ENCODE measurements around the gene ZNF197.
"Not testable (repeated sequence)": the region's sequence is repeated elsewhere in the genome, so short reads cannot be mapped to it uniquely, and the experiment has no call there.

ZNF197 gene

GRCh38 chr3:44624749-44625480 is at the start of gene ZNF197:
TSS of gene ZNF197 (plus strand) at chr3:44625036. CDS start at chr3:44629155, 4,119 bp downstream.
- Histone ChIP-seq H3K27me3 (ENCODE audit: control insufficient read depth, insufficient read depth, low read length) (no peaks in the 10 kb centered on the region), H3K9me3 (ENCODE audit: control insufficient read depth, low read depth, low read length) (no peaks in the 10 kb centered on the region), H3K4me1 (ENCODE audit: control insufficient read depth, low read depth, low read length) (peaks cover 3% of the 10 kb centered on the region), H3K27ac (ENCODE audit: low read length) (no peak within 1 kb of the TSS), H3K36me3 (ENCODE audit: control insufficient read depth, low read depth, low read length) (peaks cover 6% of the 10 kb centered on the region), H3K4me3 (ENCODE audit: low read length) (peak within 1 kb of the TSS; percentile 89), H3K9ac (ENCODE audit: low read length) (peak within 1 kb of the TSS; percentile 64)

DNA sequence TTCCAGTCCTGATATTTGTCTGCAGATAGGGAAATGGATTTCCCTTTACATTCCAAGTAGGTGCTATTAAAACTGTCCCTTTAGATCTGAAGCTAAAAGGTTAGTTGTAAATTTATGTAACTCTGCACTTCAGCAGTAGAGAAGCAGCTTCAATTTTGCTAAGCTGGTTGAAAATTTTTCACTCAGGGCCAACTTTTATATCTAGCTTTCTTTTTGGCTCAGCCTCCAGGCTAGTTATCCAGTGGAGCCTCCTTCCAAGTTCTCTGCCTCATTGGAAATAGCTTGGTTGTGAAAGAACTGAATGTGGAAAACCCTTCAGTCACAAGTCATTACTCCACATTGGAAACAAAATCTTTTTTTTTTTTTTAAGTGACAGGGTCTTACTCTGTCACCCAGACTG is 48.2 kb upstream of the ZNF197 start:
- Histone ChIP-seq H3K27ac (ENCODE audit: low read length) (no peak overlapping the region), H3K4me1 (ENCODE audit: control insufficient read depth, low read depth, low read length) (no peaks in the 10 kb centered on the region), H3K36me3 (ENCODE audit: control insufficient read depth, low read depth, low read length) (peaks cover 3% of the 10 kb centered on the region), H3K27me3 (ENCODE audit: control insufficient read depth, insufficient read depth, low read length) (no peaks in the 10 kb centered on the region), H3K9ac (ENCODE audit: low read length) (no peak overlapping the region), H3K9me3 (ENCODE audit: control insufficient read depth, low read depth, low read length) (no peaks in the 10 kb centered on the region), H3K4me3 (ENCODE audit: low read length) (no peak overlapping the region)

GRCh38 chr3:44577354-44577952 is 47.4 kb upstream of the ZNF197 start:
- H3K9ac ChIP-seq (ENCODE audit: low read length); H3K27me3 ChIP-seq (ENCODE audit: control insufficient read depth, insufficient read depth, low read length); H3K36me3 ChIP-seq (ENCODE audit: control insufficient read depth, low read depth, low read length); H3K27ac ChIP-seq (ENCODE audit: low read length); H3K4me3 ChIP-seq (ENCODE audit: low read length); H3K9me3 ChIP-seq (ENCODE audit: control insufficient read depth, low read depth, low read length); H3K4me1 ChIP-seq (ENCODE audit: control insufficient read depth, low read depth, low read length): not testable (repeated sequence)

DNA sequence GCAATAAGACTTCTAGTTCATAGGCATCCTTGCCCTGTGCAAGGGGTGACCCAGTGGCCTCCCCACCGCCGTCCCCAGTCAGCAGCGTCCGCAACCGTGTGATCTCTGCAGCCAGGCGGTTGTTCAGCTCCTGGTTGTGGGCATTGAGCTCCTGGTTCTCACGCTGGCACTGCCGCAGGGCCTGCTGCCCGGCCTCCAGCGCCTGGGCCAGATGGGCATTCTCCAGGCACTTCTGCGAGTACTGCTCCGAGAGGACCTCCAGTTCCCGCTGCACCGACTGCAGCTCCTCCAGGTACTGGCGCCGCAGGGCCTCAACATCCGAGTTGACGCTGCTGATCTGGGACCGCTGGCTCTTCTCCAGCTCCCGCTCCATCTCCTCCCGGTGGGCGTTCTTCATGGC is 46.5 kb upstream of the ZNF197 start:
- H3K36me3 ChIP-seq (ENCODE audit: control insufficient read depth, low read depth, low read length); H3K4me1 ChIP-seq (ENCODE audit: control insufficient read depth, low read depth, low read length); H3K27ac ChIP-seq (ENCODE audit: low read length); H3K27me3 ChIP-seq (ENCODE audit: control insufficient read depth, insufficient read depth, low read length); H3K4me3 ChIP-seq (ENCODE audit: low read length); H3K9ac ChIP-seq (ENCODE audit: low read length); H3K9me3 ChIP-seq (ENCODE audit: control insufficient read depth, low read depth, low read length): not testable (repeated sequence)

DNA sequence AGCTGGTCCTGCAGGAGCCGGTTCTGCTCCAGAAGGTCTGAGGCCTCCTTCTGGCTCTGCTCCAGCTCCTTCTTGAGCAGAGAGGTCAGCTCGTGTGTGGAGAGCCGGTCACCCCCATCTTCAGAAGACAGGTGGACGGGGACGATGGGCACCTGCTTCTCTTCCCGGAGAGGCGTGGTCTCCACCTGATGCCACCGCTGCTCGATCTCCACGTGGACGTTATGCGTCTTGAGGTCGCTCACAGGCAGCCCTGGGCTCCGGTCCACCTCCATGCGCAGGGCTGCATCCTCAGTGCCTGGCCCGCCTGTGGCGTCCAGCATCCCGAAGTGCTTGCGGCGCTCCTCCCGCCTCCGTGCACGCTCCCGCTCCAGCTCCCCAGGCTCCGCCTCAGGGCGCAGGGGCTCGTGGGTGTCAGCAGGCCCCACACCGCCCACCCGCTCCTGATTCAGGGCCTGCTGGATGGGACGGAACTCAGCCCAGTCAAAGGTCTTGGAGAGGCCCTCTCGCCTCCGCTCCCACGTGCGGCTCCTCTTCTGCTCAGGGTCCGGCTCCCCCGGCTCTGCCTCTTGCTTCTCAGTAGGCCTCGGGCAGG is 45.8 kb upstream of the ZNF197 start:
- H3K4me1 ChIP-seq (ENCODE audit: control insufficient read depth, low read depth, low read length); H3K27me3 ChIP-seq (ENCODE audit: control insufficient read depth, insufficient read depth, low read length); H3K27ac ChIP-seq (ENCODE audit: low read length); H3K4me3 ChIP-seq (ENCODE audit: low read length); H3K9me3 ChIP-seq (ENCODE audit: control insufficient read depth, low read depth, low read length); H3K36me3 ChIP-seq (ENCODE audit: control insufficient read depth, low read depth, low read length); H3K9ac ChIP-seq (ENCODE audit: low read length): not testable (repeated sequence)

- not testable (repeated sequence) for H3K27ac ChIP-seq (ENCODE audit: low read length); H3K9me3 ChIP-seq (ENCODE audit: control insufficient read depth, low read depth, low read length); H3K9ac ChIP-seq (ENCODE audit: low read length); H3K36me3 ChIP-seq (ENCODE audit: control insufficient read depth, low read depth, low read length); H3K4me1 ChIP-seq (ENCODE audit: control insufficient read depth, low read depth, low read length); H3K4me3 ChIP-seq (ENCODE audit: low read length); H3K27me3 ChIP-seq (ENCODE audit: control insufficient read depth, insufficient read depth, low read length)
Measured at GRCh38 chr3:44579749-44580148, 45.1 kb upstream of the ZNF197 start.

DNA sequence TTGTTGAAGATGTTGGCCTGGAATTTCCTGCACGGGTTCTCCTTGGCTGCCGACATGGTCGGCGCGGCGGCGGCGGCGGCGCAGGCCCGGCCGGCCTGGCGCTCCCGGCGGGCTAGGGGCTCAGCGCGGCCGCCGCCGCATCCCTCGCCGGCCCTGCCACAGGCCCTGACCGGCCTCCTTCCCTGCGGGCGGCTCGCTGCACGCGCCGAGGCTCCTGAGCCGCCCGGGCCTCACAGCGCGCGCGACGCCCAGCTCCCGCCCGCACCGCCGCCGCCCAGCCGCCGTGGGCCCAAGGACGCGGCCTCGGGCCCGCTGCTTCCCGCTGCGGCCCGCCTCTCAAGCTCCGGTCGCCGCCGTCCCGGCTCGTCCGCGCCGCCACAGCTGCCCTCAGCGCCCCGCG is 43.9 kb upstream of the ZNF197 start:
- not testable (repeated sequence) for H3K9ac ChIP-seq (ENCODE audit: low read length); H3K9me3 ChIP-seq (ENCODE audit: control insufficient read depth, low read depth, low read length); H3K27ac ChIP-seq (ENCODE audit: low read length); H3K4me1 ChIP-seq (ENCODE audit: control insufficient read depth, low read depth, low read length); H3K36me3 ChIP-seq (ENCODE audit: control insufficient read depth, low read depth, low read length); H3K4me3 ChIP-seq (ENCODE audit: low read length); H3K27me3 ChIP-seq (ENCODE audit: control insufficient read depth, insufficient read depth, low read length)

DNA sequence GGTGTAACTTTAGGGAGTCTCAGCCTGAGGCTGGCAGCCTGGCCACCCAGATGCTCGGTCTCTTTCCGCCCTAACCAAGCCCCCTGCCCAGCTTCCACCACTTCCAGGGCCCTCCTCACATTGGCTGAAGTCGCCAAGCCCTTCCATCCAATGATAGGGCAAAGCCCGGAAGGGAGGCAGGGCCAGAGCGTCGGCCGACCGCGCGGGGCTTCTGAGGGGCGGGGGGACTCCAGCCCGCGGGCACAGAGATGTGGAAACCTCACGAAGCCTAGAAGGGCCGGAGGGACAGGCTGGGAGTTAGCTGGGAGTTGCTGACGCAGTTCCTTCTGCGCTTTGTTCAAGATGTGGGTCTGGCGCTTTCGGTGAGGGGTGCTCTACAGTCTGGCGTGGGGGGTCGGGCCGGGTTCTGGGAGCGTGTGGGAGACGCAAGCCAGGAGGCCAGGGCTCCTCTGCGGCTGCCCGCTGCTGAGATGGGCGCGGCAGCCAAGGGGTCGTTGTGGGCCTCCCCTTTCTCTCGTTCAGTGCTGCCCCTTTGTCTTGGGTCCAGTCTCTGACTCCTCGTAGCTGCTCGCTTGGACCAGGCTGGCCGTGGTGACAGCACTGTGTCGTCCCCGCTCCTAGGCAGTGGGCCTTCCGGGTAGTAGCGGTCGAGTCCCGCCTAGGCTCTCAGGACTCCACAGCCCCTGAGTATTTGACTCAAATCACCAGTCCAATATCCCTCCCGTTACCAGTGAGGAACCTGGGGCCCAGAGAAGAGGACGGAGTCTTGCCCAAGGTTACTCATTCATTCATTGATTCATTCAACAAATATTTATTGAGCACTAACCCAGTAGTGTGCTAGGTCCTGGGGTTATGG is 40.0 kb upstream of the ZNF197 start, which contains the start of gene ZNF660:
TSS of gene ZNF660 (plus strand) at position 319 of the 856 bp plus-strand sequence. CDS start 9,230 bp downstream, outside the sequence.
- H3K27ac ChIP-seq (ENCODE audit: low read length), result peak within 1 kb of the TSS; percentile 83

GRCh38 chr3:44596621-44597020 is 28.2 kb upstream of the ZNF197 start:
- H3K27ac ChIP-seq (ENCODE audit: low read length), result no peak overlapping the region
- H3K27me3 ChIP-seq (ENCODE audit: control insufficient read depth, insufficient read depth, low read length), result no peaks in the 10 kb centered on the region
- no peak overlapping the region for H3K4me3 ChIP-seq (ENCODE audit: low read length)
- no peaks in the 10 kb centered on the region for H3K4me1 ChIP-seq (ENCODE audit: control insufficient read depth, low read depth, low read length)
- H3K36me3 ChIP-seq (ENCODE audit: control insufficient read depth, low read depth, low read length), result peaks cover 26% of the 10 kb centered on the region
- no peak overlapping the region for H3K9ac ChIP-seq (ENCODE audit: low read length)
- H3K9me3 ChIP-seq (ENCODE audit: control insufficient read depth, low read depth, low read length), result peaks cover 46% of the 10 kb centered on the region

More for the DNA sequence above, 40.0 kb upstream of the ZNF197 start, which contains the start of gene ZNF660:
- no peaks in the 10 kb centered on the region for H3K27me3 ChIP-seq (ENCODE audit: control insufficient read depth, insufficient read depth, low read length)
- no peaks in the 10 kb centered on the region for H3K9me3 ChIP-seq (ENCODE audit: control insufficient read depth, low read depth, low read length)
- H3K4me1 ChIP-seq (ENCODE audit: control insufficient read depth, low read depth, low read length), result peaks cover 10% of the 10 kb centered on the region
- H3K36me3 ChIP-seq (ENCODE audit: control insufficient read depth, low read depth, low read length), result peaks cover 27% of the 10 kb centered on the region
- peak within 1 kb of the TSS; percentile 96 for H3K9ac ChIP-seq (ENCODE audit: low read length)
- H3K4me3 ChIP-seq (ENCODE audit: low read length), result peak within 1 kb of the TSS; percentile 98

DNA sequence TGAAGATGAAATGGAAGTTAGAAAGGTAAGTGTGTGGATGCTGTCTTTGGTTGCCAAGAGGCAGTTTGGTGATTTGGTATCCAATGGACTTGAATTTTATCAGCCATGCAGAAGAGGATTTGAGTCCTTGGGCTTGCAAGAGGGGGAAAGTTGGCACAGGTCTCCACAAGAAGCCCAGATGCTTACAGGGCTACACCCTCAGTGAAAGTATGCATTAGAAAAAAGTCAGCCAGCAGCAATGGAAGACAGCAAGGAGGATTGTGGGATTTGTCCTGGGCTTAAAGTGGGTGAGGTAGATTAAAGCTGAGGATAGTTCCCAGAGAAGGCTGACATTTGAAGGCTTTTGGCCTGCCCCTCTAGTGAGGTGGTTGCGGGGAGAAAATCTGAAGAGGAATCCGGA is 23.1 kb upstream of the ZNF197 start:
- Histone ChIP-seq H3K4me3 (ENCODE audit: low read length) (no peak overlapping the region), H3K36me3 (ENCODE audit: control insufficient read depth, low read depth, low read length) (no peaks in the 10 kb centered on the region), H3K27ac (ENCODE audit: low read length) (no peak overlapping the region), H3K9me3 (ENCODE audit: control insufficient read depth, low read depth, low read length) (peaks cover 23% of the 10 kb centered on the region), H3K4me1 (ENCODE audit: control insufficient read depth, low read depth, low read length) (no peaks in the 10 kb centered on the region), H3K27me3 (ENCODE audit: control insufficient read depth, insufficient read depth, low read length) (no peaks in the 10 kb centered on the region), H3K9ac (ENCODE audit: low read length) (no peak overlapping the region)

DNA sequence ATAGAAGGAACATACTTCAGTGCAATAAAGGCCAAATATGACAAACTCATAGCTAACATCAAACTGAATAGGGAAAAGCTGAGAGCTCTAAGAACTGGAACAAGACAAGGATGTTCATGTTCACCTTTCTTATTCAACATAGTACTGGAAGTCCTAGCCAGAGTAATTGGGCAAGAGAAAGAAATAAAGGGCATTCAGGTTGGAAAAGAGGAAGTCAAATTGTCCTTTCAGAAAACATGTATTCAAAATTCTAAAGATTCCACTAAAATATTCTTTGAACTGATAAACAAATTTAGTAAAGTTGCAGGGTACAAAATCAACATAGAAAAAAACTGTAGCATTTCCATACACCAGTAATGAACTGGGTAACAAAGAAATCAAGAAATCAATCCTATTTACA is 12.2 kb upstream of the ZNF197 start:
- no peak overlapping the region for H3K4me3 ChIP-seq (ENCODE audit: low read length)
- no peaks in the 10 kb centered on the region for H3K36me3 ChIP-seq (ENCODE audit: control insufficient read depth, low read depth, low read length)
- no peaks in the 10 kb centered on the region for H3K27me3 ChIP-seq (ENCODE audit: control insufficient read depth, insufficient read depth, low read length)
- no peaks in the 10 kb centered on the region for H3K9me3 ChIP-seq (ENCODE audit: control insufficient read depth, low read depth, low read length)
- H3K27ac ChIP-seq (ENCODE audit: low read length), result no peak overlapping the region
- H3K9ac ChIP-seq (ENCODE audit: low read length), result no peak overlapping the region
- H3K4me1 ChIP-seq (ENCODE audit: control insufficient read depth, low read depth, low read length), result no peaks in the 10 kb centered on the region
